Stromal cell of bone marrow (primary cell): ENCODE data around the gene ETNPPL.
"Not testable (repeated sequence)": the region's sequence is repeated elsewhere in the genome, so short reads cannot be mapped to it uniquely, and the experiment has no call there.

ENCODE experiments used
- DNase-seq: peaks from one replicate; pipeline ENCODE4 v3.0.0-alpha.2; 2012; ENCODE audit warnings: low read depth

The ETNPPL gene

GRCh38 chr4:108754327-108754726, 8.5 kb downstream of the ETNPPL start:
- DNase-seq, result no peak

- DNase-seq, result no peak
Measured at GRCh38 chr4:108751321-108751720, 11.5 kb downstream of the ETNPPL start.

GRCh38 chr4:108749119-108749518, 13.7 kb downstream of the ETNPPL start:
- no peak for DNase-seq

GRCh38 chr4:108746511-108746910, 16.3 kb downstream of the ETNPPL start:
- DNase-seq, result no peak

DNA sequence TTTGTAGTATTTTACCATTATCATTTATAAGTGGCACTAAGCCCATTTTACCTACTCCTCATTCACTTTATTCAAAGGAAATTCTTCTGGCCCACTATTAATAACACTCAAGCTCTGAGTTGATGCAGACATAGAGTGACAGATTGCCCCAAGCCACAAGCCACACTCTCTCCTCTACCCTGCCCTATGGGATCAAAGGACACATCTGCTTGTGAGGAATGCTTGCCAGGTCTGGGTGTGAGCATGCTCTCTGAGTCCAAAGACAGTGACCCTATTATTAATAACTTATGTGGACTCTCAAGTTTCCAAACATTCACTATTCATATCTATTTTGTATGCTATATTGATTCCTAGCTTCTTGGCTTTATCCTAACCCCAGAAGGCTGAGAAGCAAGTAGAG, 18.5 kb downstream of the ETNPPL start:
- DNase-seq, result no peak

- no peak for DNase-seq
Measured at GRCh38 chr4:108742451-108743420, 20.1 kb downstream of the ETNPPL start.

DNA sequence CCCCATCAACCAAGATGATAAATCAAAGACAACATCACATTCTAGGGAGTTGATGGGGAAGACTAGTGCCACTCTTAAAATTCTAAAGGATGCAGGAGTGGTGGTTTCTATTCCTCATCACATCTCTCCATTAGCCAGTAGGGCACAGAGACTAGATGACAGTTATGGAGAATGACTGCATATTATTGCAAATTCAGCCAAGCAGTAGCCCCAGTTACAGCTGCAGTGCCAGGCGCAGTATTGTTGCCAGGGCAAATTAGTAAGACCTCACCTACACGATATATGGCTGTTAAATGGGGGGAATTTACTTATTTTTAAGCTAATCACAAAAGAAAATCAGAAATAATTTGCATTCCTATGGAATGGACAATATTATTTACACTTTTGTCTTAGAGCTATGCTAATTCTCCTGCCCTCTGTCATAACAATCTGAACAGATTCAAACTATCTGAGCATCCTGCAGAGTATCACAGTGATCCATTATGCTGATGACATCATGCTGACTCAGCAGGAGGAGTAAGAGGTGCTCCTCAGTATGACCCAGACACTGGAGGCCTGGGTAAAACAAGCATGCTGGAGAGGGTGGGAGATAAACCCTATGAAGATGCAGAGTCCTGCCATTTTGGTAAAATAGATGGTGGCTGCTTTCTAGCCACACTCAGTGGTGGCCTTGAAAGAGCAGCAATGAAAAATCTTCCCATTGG, 24.7 kb downstream of the ETNPPL start:
- peak; percentile 12 for DNase-seq

- DNase-seq, result no peak
Measured at GRCh38 chr4:108731006-108731405, 31.8 kb downstream of the ETNPPL start.

DNA sequence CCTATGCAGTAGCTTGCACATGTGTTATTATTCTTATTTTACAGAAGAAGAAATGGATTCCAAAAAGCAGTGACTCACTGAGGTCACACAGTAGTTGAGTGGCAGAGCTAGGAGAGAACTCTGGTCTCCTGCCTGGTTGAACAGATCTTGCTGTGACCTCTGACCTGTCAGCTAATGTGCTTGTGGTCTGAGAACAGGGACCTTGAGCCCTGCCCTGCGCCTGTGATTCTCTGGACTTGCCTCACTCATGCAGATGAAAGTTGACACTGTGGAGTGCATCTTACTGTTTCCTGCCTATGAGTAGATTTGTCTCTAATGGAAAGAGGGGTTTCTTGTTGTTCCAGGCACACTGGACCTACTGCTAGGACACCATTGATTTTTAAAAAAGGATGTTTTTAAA, 32.3 kb downstream of the ETNPPL start:
- no peak for DNase-seq

DNA sequence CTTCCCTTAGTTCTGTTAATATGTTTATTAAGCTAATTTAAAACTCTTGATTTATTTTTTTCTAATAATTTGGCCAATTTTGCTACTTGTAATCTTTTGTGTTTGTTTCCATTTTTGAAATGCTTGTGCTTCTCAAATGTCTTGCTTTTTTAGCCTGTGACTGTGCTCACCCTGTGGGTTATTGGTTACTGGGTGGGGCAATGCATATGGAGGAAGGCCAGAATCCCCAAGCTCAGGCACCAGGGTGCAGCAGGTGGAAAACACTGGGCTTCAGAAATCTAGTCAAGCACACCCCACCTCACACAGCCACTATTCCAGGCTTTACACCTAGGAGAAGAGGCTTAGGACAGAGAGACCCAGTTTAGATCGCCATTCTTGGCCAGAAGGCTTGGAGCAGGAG, 33.1 kb downstream of the ETNPPL start:
- DNase-seq, result no peak

DNA sequence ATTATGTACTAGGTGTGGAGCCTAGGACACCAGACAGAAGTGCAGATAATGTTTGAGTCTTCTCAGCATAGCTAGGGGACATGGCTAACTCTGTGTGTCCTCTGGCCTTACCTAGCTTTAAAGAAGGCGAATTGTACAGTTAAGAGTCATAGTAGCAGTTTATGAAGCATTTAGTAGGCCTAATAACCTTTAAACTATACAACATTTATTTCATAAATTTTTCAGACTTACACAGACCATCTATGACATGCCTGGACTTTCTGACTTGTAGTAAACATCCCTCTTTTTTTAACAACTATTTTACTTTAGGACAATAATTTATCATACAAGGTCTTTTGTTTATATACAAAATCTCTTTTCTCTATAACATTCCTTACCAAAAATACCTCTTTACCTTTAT, 37.4 kb downstream of the ETNPPL start:
- no peak for DNase-seq

DNA sequence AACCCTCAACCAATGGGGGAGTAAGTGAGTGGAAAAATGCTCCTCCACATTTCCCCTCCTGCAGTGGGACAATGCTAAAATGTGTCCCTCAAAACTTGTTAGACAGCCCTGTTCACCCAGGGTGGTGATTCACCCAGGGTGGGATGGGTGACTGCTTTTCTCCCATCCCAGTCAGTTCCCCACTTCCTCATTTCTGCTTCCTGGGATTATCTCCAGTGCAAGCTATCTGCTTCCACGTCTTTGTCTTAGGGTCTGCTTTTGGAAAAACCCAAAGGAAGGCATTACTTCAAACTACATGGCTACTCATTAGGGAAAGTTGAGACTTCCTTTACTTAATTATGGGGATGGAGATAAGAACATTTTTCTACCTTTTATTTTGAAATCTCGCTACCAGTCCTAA, 45.5 kb downstream of the ETNPPL start:
- DNase-seq, result no peak

- no peak for DNase-seq
Measured at GRCh38 chr4:108716340-108716739, 46.5 kb downstream of the ETNPPL start.

GRCh38 chr4:108714880-108715279, 48.0 kb downstream of the ETNPPL start:
- DNase-seq, result no peak

GRCh38 chr4:108710578-108710977, 52.3 kb downstream of the ETNPPL start:
- not testable (repeated sequence) for DNase-seq

GRCh38 chr4:108709722-108710121, 53.1 kb downstream of the ETNPPL start:
- DNase-seq, result no peak

GRCh38 chr4:108709234-108709633, 53.6 kb downstream of the ETNPPL start:
- DNase-seq, result no peak

DNA sequence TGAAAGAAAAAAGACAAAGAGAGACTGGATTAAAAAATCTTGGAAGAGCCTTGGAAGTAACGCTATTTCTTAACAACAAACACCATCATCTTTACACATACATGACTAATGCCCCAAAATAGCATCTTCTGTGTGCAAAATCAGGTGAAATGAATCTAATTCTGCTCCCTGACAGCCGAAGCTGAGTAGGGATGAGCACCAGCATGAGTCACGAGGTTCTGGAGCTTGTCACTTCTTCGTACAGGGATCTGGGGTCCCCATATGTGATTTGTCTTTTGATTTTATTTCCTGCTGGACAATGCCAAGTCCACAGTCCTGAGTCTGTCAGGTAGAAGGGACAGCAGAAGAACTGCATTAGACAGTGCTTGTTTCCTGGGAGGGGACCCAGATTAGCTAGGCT, 56.6 kb downstream of the ETNPPL start:
- DNase-seq, result no peak

DNA sequence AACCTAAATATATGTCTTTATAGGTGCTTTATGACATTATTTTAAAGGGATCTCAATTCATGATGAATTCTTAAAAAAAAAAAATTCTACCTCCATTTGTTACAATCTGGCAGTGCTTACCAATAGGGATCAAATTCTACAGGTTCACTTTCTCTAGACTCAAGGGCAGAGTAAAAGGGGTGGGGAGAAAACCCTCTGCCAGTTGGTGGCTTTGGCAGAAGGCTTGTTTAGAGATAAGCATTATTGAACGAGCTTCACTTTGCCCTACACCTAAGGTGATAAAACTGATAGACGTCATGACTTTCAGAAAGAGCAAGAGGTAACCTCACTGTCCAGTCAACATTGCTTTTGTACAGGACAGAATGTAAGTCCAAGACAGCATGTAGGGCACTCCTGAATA, 58.9 kb downstream of the ETNPPL start:
- DNase-seq, result no peak

DNA sequence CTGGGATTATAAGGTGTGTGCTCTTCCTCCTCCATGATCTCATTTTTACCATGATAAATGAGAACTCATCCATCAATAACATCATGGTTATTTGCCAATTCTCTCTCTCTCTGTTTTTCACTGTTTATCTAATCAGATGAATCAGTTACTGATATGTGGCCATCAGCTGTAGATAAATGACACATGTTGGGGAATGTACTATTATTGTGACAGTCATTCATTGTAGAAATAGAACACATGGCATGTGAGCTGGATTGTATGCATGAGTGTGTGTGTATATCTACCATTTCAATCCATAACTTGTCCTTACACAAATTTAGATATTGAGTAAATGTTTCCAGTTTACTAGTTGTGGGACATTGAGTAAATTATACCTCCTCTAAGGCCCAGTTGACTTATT, 59.5 kb downstream of the ETNPPL start:
- DNase-seq, result no peak

DNA sequence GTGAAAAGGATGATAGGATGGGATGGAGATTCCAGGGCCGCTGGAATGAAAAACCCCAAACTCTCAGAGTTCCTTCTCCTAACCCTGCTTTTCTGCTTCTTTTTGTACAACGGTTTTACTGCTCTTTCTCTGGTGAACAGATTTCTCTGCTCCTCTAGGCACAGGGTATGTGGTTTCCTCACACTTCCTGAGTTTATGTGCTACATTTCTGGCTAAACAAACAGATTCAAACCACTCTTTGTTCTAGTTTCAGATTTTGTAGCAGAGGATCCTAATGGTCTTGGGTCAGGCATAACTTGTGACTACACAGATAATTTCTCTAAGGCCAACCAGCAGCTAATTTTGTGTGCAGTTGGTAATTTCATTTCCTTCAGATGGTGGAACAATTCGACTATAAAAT, 59.9 kb downstream of the ETNPPL start:
- DNase-seq, result peak; percentile 9

- peak; percentile 39 for DNase-seq
Measured at GRCh38 chr4:108700081-108700757, 62.6 kb downstream of the ETNPPL start.

DNA sequence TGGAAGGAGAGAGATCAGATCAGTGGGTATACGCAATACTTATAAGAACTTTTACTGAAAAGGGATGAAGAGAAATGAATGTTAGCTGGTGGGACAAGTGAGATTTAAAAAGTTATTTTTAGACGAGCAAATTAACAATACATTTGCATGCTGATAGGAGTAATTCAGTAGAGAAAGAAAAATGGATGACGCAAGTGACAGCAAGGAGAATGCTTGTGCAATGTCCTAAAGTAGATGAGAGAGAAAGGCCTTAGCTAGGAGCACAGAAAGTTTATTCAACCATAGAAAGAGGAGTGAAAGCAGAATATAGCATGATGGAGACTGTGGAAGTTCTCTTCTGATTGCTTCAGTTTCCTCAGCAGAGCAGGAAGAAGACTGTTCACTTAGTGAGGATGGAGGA, 66.7 kb downstream of the ETNPPL start:
- no peak for DNase-seq
